OCI-LY3 (cell line): ENCODE data around the gene UNC79.
"Not testable (repeated sequence)": the region's sequence is repeated elsewhere in the genome, so short reads cannot be mapped to it uniquely, and the experiment has no call there.

Experiments used
- H2AFZ ChIP-seq: fragments of 200-600, 300-600 bp; shearing (Covaris generic); 2 replicates; pipeline ENCODE4 v1.6.0; 2014; ENCODE audit warnings: antibody characterized with exemption, low read depth, low read length
- H3K27ac ChIP-seq: fragments of 200-600, 300-600 bp; sonication (generic); 2 replicates; pipeline ENCODE4 v1.5.1; 2014; ENCODE audit warnings: mild to moderate bottlenecking, low read length, moderate library complexity, mixed read lengths
- H3K27me3 ChIP-seq: fragments of 200-600, 300-600 bp; sonication (generic); 2 replicates; pipeline ENCODE4 v1.6.1; 2014; ENCODE audit warnings: low read depth, low read length, mixed read lengths
- H3K36me3 ChIP-seq: fragments of 200-600, 300-600 bp; sonication (generic); replicated peaks from 2 replicates; pipeline ENCODE3; 2014; ENCODE audit warnings: low read depth, low read length, mixed read lengths
- H3K4me1 ChIP-seq: fragments of 300-600, 200-600 bp; sonication (generic); 2 replicates; pipeline ENCODE4 v1.6.1; 2014; ENCODE audit warnings: low read length, mixed read lengths
- H3K4me2 ChIP-seq: fragments of 200-600, 300-600 bp; sonication (generic); 2 replicates; pipeline ENCODE4 v1.6.1; 2014; ENCODE audit warnings: low read length, mixed read lengths
- H3K4me3 ChIP-seq: fragments of 300-600, 200-600 bp; sonication (generic); 2 replicates; pipeline ENCODE4 v1.5.1; 2014; ENCODE audit warnings: antibody characterized with exemption, mild to moderate bottlenecking, low read length, moderate library complexity
- H3K79me2 ChIP-seq: fragments of 300-600, 200-600 bp; shearing (Covaris generic); 2 replicates; pipeline ENCODE4 v1.6.1; 2014; ENCODE audit warnings: mild to moderate bottlenecking, low read length, mixed read lengths
- H3K9ac ChIP-seq: fragments of 300-600, 200-600 bp; shearing (Covaris generic); 2 replicates; pipeline ENCODE4 v1.6.0; 2014; ENCODE audit warnings: mild to moderate bottlenecking, low read length, moderate library complexity
- H3K9me3 ChIP-seq: fragments of 200-600, 300-600 bp; shearing (Covaris generic); 2 replicates; pipeline ENCODE4 v1.6.1; 2014; ENCODE audit warnings: low read length, mixed read lengths; ENCODE audit not compliant: insufficient read depth
- H4K20me1 ChIP-seq: fragments of 200-600, 300-600 bp; sonication (generic); 2 replicates; pipeline ENCODE4 v1.6.1; 2016; ENCODE audit warnings: low read length, mixed read lengths; ENCODE audit not compliant: insufficient read depth
- CTCF ChIP-seq: fragments of 200-600, 300-600 bp; sonication (generic); IDR thresholded peaks from 2 replicates; pipeline ENCODE4 v1.5.1; 2014; ENCODE audit warnings: antibody characterized with exemption, low read length, low read depth
- EZH2phosphoT487 ChIP-seq: fragments of 200-600 bp; shearing (Covaris generic); IDR thresholded peaks from 2 replicates; pipeline ENCODE4 v1.6.1; 2018; ENCODE audit warnings: antibody characterized with exemption, mixed run types, low read depth

Gene UNC79

GRCh38 chr14:93410893-93411292 lies 19.8 kb upstream of the UNC79 start:
- no peak overlapping the region for H3K4me3 ChIP-seq

GRCh38 chr14:93425136-93425535 lies 5.6 kb upstream of the UNC79 start:
- H3K27ac ChIP-seq, H3K4me3 ChIP-seq, H3K4me2 ChIP-seq, H2AFZ ChIP-seq, H4K20me1 ChIP-seq, H3K9me3 ChIP-seq, H3K27me3 ChIP-seq, H3K79me2 ChIP-seq, H3K9ac ChIP-seq, H3K4me1 ChIP-seq, H3K36me3 ChIP-seq: not testable (repeated sequence)

More at GRCh38 chr14:93410893-93411292, 19.8 kb upstream of the UNC79 start:
- Histone ChIP-seq H3K79me2 (no peaks in the 10 kb centered on the region), H2AFZ (no peak overlapping the region), H3K27me3 (no peaks in the 10 kb centered on the region), H3K9me3 (no peaks in the 10 kb centered on the region), H3K4me1 (0 out of 2 replicates have a peak, but pooled peaks cover 3% of the 10 kb centered on the region), H3K36me3 (no peaks in the 10 kb centered on the region), H3K4me2 (no peak overlapping the region), H3K27ac (no peak overlapping the region), H3K9ac (no peak overlapping the region), H4K20me1 (no peaks in the 10 kb centered on the region)
- no peak for TF ChIP-seq EZH2phosphoT487
- no peak for TF ChIP-seq CTCF

- Histone ChIP-seq H2AFZ (no peak overlapping the region), H4K20me1 (no peaks in the 10 kb centered on the region), H3K79me2 (no peaks in the 10 kb centered on the region), H3K27me3 (no peaks in the 10 kb centered on the region), H3K4me2 (no peak overlapping the region), H3K36me3 (no peaks in the 10 kb centered on the region), H3K27ac (no peak overlapping the region), H3K4me3 (no peak overlapping the region), H3K9me3 (peaks cover 6% of the 10 kb centered on the region), H3K9ac (no peak overlapping the region), H3K4me1 (no peaks in the 10 kb centered on the region)
- TF ChIP-seq CTCF (no peak), EZH2phosphoT487 (no peak)
Observed at GRCh38 chr14:93426750-93427149, 4.0 kb upstream of the UNC79 start.

GRCh38 chr14:93431036-93431670 lies 414 bp downstream of the UNC79 start:
- H3K4me3 ChIP-seq: no peak overlapping the region
- no peaks in the 10 kb centered on the region for H3K36me3 ChIP-seq
- H3K79me2 ChIP-seq: no peaks in the 10 kb centered on the region
- H3K9me3 ChIP-seq: peaks cover 6% of the 10 kb centered on the region
- no peaks in the 10 kb centered on the region for H4K20me1 ChIP-seq
- H3K27me3 ChIP-seq: no peaks in the 10 kb centered on the region
- H3K4me1 ChIP-seq: no peaks in the 10 kb centered on the region
- no peak overlapping the region for H3K27ac ChIP-seq
- H3K9ac ChIP-seq: no peak overlapping the region
- H2AFZ ChIP-seq: no peak overlapping the region
- no peak overlapping the region for H3K4me2 ChIP-seq
- TF ChIP-seq CTCF (no peak), EZH2phosphoT487 (no peak)

- no peak overlapping the region for H3K27ac ChIP-seq
- no peaks in the 10 kb centered on the region for H4K20me1 ChIP-seq
- H3K79me2 ChIP-seq: no peaks in the 10 kb centered on the region
- no peak overlapping the region for H3K4me2 ChIP-seq
- H3K4me1 ChIP-seq: peaks cover 7% of the 10 kb centered on the region
- H3K9me3 ChIP-seq: no peaks in the 10 kb centered on the region
- H3K4me3 ChIP-seq: no peak overlapping the region
- no peak overlapping the region for H2AFZ ChIP-seq
- no peak overlapping the region for H3K9ac ChIP-seq
- H3K27me3 ChIP-seq: no peaks in the 10 kb centered on the region
- TF ChIP-seq EZH2phosphoT487: no peak
- TF ChIP-seq CTCF: no peak
- H3K36me3 ChIP-seq: no peaks in the 10 kb centered on the region
Observed at GRCh38 chr14:93454224-93454623, 23.5 kb downstream of the UNC79 start.
